PFSK-1 (cell line): ENCODE data around the gene COMT.

Experiments used
- FOXP2 ChIP-seq: optimal IDR thresholded peaks from 2 replicates; pipeline ENCODE3; 2011; ENCODE audit warnings: borderline replicate concordance, control low read depth, inconsistent platforms; ENCODE audit not compliant: insufficient read depth; ENCODE audit errors: extremely low read length, extremely low read depth
- POLR2AphosphoS5 ChIP-seq: IDR thresholded peaks from 2 replicates; pipeline ENCODE4 v1.6.1; 2012; ENCODE audit warnings: low read depth, mild to moderate bottlenecking, control low read depth, low read length, moderate library complexity
- SIN3A ChIP-seq: IDR thresholded peaks from 2 replicates; pipeline ENCODE4 v1.6.1; 2012; ENCODE audit warnings: mild to moderate bottlenecking, low read length, moderate library complexity, borderline replicate concordance; ENCODE audit not compliant: insufficient read depth
- TAF1 ChIP-seq: IDR thresholded peaks from 2 replicates; pipeline ENCODE4 v1.6.1; 2012; ENCODE audit warnings: low read length, control low read depth, borderline replicate concordance; ENCODE audit not compliant: insufficient read depth
- TF ChIP-seq, protein P1 (sequence below), 2 experiments: IDR thresholded peaks; 2 replicates each; pipeline versions ENCODE4 v1.6.1 to v1.8.0; 2011 to 2012; ENCODE audit warnings: low read depth in 2 of 2, low read length in 2 of 2, control low read depth in 1 of 2, inconsistent platforms in 1 of 2, mild to moderate bottlenecking in 1 of 2, moderate library complexity in 1 of 2; ENCODE audit not compliant: insufficient read depth in 1 of 2

Gene COMT

DNA sequence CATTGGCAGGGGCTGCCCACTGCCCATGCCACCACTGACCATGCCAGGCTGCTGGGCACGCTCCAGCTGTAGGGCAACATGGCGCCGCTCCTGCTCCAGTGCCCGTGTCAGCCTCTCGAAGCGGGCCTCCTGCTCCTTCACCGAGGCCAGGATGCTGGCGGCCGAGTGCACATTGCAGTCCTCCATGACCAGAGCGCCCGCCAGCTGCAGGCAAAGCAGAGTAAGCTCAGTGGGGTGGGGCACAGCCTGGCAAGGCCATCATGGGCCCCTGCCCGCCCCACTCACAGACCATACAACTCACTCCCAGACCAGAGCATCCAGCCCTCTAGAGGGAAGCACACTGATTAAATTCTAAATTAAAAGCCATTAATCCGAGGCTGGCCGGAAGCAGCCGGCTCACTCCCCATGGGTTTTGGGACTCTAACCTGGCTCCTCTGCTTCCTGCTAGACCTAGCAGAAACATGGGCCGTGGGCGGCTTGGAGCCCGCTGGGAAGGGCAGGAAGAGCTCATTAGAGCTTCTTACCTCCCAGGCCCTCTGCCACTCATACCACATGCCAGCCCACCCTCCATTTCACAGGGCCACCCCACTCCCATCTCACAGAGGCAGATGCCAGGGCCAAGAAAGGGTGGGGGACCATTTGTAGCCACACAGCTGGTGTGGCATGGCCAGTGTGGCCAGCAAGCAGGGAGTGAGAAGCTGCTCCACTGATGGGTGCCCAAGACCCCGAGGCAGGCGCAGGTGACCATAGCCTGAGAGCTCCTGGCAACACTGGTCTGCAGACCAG lies 49.2 kb downstream of the COMT start:
- TF ChIP-seq, protein P1, sequence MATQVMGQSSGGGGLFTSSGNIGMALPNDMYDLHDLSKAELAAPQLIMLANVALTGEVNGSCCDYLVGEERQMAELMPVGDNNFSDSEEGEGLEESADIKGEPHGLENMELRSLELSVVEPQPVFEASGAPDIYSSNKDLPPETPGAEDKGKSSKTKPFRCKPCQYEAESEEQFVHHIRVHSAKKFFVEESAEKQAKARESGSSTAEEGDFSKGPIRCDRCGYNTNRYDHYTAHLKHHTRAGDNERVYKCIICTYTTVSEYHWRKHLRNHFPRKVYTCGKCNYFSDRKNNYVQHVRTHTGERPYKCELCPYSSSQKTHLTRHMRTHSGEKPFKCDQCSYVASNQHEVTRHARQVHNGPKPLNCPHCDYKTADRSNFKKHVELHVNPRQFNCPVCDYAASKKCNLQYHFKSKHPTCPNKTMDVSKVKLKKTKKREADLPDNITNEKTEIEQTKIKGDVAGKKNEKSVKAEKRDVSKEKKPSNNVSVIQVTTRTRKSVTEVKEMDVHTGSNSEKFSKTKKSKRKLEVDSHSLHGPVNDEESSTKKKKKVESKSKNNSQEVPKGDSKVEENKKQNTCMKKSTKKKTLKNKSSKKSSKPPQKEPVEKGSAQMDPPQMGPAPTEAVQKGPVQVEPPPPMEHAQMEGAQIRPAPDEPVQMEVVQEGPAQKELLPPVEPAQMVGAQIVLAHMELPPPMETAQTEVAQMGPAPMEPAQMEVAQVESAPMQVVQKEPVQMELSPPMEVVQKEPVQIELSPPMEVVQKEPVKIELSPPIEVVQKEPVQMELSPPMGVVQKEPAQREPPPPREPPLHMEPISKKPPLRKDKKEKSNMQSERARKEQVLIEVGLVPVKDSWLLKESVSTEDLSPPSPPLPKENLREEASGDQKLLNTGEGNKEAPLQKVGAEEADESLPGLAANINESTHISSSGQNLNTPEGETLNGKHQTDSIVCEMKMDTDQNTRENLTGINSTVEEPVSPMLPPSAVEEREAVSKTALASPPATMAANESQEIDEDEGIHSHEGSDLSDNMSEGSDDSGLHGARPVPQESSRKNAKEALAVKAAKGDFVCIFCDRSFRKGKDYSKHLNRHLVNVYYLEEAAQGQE (IDR thresholded peaks at IDR 0.05; ENCODE audit: insufficient read depth in 1 of 2, low read depth in 2 of 2, low read length in 2 of 2) = no peak

DNA sequence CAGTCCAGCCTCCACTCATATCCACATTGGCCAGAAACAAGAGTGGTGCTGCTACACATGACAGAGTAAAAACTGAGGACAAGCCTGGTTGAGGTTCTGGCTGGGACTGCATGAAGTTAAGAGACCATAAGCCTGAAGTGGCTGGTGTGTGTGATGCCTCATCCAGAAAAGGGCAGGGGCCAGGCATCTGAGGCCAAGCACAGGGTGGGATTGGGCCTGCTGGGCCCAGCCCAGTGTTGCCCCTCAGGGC lies 49.7 kb downstream of the COMT start:
- TF ChIP-seq FOXP2 = no peak
- no peak for TF ChIP-seq POLR2AphosphoS5
- TF ChIP-seq, protein P1 (IDR thresholded peaks at IDR 0.05; ENCODE audit: insufficient read depth in 1 of 2, low read depth in 2 of 2, low read length in 2 of 2) = no peak
- TF ChIP-seq SIN3A = no peak
- TF ChIP-seq TAF1 = no peak

DNA sequence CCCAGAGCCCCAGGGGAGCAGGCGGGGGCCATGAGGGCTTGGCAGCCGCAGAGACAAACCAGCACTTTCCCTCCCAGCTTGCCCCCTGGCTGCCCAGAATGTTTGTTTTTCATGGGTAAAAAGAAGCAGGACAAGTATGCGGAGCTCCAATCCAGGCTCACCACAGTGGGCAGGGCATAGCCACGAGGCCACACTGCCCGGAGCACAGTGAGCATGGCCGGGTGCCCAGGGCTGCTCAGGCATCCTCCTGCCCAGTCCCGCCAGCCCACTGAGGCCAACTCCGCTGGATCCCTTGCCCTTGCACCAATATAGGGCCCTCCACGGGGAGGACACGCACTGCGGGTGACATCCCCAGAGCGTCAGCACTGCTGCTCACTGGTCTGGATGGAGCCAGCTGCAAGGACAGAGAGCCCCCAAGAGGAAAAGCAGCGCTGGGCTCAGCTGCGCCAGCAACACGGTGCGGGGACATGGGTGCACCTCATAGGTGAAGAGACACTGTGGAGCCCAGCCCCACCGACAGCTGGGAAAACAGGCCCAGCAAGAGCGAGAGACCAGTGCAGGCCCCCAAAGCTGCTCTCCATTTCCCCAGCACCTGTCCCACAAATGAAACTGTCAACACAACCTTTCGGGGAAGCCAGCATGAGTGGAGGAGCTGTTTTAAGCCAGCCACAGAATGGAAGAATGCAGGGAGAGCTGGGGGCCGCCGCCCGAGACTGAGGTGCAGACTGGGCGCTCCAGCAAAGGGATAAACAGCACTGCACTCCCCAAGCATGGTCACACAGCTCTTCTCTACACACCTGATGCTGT lies 50.3 kb downstream of the COMT start:
- TF ChIP-seq POLR2AphosphoS5 = no peak

DNA sequence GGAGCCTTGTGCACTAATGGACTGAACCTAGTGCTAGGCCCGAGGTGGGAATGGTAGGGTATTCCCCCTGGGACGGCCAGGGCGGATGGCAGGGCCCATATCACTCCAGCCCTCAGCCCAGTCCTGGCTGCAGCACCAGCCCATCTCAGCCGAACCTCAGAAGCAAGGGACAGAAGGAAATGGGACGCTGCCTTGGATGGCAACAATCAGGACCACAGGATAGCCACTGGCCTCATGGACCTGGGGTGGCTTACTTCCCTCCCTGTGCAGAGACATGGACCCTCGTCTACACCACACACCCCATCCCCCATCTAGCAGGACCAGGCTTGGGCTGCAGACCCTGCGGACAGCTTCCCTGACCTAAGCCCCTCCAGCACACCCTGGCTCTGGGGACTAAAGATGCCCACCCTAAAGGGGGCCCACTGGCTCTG lies 50.9 kb downstream of the COMT start:
- TF ChIP-seq, protein P1 (IDR thresholded peaks at IDR 0.05; ENCODE audit: insufficient read depth in 1 of 2, low read depth in 2 of 2, low read length in 2 of 2) = no peak
- TF ChIP-seq FOXP2 (no peak), POLR2AphosphoS5 (no peak), TAF1 (no peak), SIN3A (no peak)

DNA sequence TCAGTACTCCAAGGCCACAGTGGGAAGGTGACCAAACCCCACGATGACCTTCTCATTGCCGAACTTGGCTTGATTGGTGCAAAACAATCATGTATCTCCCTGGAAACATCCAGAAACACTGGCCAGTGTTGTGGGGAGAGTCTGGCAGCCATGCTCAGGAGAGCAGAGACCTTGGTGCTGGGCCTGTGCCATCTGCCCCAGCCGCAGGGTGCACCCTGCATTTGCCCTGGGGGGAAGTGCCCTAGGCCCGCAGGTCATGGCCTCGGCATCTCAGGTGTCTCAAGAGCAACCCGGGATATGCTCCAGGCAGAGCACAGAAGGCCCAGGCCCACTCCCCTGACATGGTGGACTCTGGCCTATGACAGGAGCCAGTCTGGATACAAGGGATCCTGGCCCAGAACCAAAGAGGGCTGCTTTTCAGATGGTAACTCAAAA lies 51.4 kb downstream of the COMT start:
- TF ChIP-seq, protein P1 (IDR thresholded peaks at IDR 0.05; ENCODE audit: insufficient read depth in 1 of 2, low read depth in 2 of 2, low read length in 2 of 2) = no peak
- TF ChIP-seq POLR2AphosphoS5 (no peak), TAF1 (no peak), FOXP2 (no peak), SIN3A (no peak)
